ENCODE data around the gene RNF112.

- TF ChIP-seq POLR2A (IDR thresholded peaks at IDR 0.05) (no peak), POLR2AphosphoS5 (IDR thresholded peaks at IDR 0.05) (no peak)
These were observed 10.9 kb downstream of the RNF112 start for GRCh38 chr17:19421926-19422325.
